Erythroblast (primary cell): ENCODE results near the gene PHACTR3.

Experiments
- DNase-seq, 2 experiments: peaks; one replicate each; lab custom pipeline; 2025; lab: John Stamatoyannopoulos, UW
- GATA1 ChIP-seq: IDR thresholded peaks from 2 replicates; pipeline ENCODE4 v1.6.1; 2011; ENCODE audit warnings: low read depth, mild to moderate bottlenecking, control low read depth, low read length, moderate library complexity
- POLR2A ChIP-seq: IDR thresholded peaks from 2 replicates; pipeline ENCODE4 v1.6.1; 2011; ENCODE audit warnings: mild to moderate bottlenecking, low read length

Gene PHACTR3

DNA sequence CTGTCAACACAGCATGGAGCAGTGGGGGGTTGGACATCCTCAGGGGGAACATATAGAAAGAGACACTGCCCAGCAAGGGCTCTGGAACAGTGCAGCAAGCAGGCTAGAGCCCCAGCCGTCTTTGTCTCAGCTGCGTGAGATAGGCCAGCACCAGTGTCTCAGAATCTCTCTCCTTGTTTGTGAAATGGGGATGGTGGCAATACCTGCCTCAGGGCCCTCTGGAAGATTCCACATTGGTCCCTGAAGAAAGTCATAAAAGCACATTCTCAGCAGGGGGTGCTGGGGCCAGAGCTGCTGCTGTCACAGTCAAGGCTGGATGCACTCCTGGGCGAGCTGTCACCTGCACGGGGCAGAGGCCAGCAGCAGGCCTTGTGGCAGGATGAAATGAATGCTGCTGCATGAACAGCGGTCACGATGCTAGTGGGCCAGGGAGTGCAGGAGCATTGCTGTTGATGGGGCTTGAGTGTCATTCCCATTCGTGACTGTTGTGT lies 207.4 kb downstream of the PHACTR3 start:
- DNase-seq: no peak
- TF ChIP-seq POLR2A: no peak
- no peak for TF ChIP-seq GATA1

DNA sequence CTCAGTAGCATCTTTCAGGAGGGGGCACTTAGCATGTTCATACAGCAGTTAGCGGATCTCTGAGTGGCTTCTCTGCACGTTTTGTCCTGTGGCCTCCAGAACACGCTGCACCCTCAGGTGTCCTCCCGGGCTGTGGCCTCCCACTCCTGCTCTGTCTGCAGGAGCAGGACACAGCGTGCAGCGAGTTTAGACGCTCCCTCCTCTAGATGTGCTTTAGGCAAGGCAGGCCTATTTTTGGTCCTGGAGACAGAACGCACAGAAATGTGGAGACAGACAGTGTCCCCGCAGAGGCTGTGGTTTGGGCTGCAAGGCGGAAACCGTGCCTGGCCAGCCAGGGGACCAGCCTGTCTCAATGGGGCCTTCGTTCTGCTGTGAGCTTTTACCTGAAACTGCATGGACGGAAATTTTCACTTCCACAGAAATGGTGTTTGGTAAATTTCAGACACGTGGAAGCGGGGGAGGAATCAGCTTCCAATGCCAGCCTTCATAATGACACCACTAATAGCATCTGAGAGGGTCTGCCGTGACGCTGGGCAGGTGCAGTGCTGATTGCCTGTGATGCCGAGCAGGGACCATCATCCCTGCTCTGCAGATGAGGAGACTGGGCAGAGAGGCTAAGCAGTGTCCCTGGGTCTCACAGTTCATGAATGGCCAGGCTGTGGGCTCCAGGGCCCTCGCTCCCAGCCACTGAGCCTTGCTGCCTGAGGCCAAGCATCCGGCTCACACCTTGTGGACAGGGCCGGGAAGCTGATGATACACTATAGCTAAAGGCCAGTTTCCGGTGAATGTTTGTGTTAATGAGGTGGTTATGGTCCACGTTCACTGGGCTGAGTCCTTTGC lies 208.2 kb downstream of the PHACTR3 start:
- DNase-seq: no peak
- TF ChIP-seq POLR2A: no peak
- no peak for TF ChIP-seq GATA1

DNA sequence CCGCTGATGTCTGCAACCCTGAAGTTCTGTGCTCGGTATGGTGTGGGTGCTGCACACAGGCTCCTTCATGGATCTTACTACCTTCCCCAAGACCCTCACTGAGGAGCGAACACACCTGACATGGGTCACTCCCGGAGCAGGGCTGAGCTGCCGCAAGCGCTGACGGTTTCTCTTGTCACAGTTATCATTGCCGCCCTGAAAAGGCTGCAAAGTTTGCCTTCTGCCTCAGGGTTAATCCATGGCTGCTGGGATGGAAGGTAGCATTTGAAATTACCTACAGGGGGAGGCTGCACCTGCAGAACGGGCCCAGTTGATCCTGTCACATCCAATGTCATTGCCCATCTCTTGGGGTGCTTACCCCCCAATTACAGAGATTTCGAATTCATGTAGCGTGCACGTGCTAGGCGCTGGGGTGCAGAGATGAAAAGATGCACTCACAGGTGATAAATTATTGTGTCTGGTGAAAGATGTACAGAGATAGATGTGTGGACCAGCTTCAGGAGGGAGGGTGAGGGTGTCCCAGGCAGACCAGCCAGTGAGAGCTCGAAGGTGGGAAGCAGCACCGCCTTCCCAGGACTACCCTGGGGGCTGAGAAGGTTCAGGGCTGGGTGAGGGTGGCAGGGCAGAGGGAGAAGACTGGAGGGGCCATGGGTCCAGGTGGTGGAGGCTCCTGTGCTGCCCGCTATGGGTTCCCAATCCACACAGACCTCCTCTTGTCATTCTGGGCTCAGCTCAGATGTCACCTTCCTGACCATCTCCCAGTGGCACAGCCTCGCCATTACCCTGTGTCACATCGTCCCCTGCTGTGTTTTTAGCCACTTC lies 209.0 kb downstream of the PHACTR3 start:
- no peak for TF ChIP-seq GATA1
- TF ChIP-seq POLR2A: no peak
- no peak for DNase-seq

DNA sequence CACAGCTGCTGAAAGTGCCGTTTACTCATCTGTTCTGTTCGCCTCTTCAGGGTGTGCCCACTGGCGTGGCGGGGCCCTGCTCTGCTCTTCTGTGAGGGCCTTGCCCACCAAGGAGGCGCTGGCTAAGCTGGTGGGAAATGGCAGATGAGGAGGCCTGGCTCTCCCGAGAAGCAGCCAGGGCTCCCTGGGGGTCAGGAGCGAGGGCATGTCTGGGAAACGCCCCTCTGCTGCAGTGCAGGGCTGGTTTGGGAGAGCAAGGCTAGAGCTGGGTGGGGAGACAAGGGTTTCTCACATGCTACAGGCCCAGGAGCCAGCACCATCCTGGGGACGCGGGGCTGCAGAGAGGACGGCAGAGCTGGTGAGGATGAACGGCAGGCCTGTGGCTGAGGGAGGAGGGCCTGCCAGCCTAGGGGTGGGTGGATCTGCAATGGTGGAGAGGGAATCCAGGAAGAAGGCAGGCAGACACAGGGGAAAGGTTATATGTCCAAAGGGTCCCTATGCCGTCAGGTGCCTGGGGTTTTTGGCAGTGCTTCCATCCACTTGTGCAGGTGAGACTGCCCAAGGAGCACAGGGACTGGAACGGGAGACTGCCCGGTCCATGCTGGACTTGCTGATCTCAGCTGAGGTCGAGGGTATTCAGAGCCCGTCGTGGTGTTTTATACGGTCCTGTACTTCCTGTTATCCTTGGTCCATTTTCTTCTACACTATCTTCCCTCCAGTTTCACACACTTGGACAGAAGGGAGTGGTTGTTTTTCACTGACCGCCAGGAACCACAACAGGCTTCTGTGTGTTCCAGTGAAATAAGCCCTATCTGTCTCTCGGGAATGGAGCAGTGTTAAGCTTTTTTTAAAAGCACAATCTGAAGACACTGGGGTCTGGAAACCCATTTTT lies 209.9 kb downstream of the PHACTR3 start:
- no peak for DNase-seq
- TF ChIP-seq GATA1: no peak
- TF ChIP-seq POLR2A: no peak

DNA sequence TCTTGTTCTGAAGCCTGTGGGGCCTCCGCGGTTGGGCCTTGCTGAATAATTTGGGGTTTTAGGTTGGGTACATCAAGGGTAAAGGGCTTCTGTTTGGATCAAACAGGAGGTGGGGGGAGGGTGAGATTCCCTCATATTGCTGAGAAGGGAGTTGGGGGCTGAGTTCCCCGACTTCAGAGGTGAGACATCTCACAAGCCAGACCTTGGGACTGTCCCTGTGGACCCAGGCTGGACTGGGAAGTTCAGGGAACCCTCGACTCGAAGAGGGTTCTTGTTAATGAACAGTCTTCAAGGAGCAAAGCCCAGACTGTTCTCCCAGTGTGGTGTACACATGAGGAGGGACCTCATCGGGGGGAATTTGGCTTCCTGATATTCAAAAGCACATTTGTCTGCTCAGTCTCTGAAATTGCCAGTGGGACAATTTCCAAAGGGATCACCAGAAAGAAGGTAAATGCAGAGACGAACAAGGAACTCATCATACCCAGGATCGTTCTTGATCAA lies 210.6 kb downstream of the PHACTR3 start:
- no peak for DNase-seq
- no peak for TF ChIP-seq POLR2A
- TF ChIP-seq GATA1: no peak

DNA sequence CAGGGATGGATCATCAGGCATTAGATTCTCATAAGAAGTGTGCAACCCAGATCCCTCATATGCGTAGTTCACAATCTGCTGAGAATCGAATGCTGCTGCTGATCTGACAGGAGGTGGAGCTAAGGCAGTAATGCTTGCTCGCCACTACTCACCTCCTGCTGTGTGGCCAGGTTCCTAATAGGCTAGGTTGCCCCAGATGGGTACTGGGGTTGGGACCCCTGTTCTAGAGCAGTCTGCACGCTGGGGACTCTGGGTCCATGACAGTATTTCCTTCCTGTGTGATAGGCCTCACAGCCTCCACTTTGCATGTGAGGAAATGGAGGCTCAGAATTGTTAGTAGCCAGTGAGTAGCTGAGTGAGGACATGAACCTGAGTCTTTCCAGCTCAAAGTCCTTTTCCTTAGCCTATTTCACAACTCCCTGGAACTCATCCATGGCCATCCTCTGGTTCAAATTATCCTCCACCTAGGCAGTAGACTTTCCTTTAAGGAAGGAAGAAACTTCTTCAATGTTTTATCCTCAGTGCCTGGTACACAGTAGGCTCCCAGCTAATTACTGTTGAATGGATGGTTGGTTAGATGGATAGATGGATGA lies 211.9 kb downstream of the PHACTR3 start:
- TF ChIP-seq GATA1: no peak
- no peak for DNase-seq

DNA sequence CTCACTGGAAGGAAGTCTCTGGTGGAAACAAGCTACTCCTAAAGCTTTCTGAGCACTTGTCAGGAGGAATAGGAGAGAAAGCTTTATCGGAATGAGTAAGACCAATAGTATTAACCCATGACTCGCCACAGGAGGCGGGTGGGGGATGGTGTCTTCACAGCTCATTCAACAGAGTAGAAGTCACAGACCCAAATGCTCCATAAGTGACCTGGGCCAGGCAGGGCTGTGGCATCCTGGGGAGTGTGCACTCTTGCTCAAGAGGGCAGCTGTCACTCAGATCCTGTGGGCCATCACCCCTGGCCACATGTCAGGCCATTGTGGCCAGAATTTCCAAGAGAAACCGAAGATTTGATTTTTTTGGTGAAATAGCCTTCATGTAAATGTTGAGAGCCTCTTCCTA lies 213.1 kb downstream of the PHACTR3 start:
- DNase-seq: no peak
- TF ChIP-seq POLR2A (no peak), GATA1 (no peak)

DNA sequence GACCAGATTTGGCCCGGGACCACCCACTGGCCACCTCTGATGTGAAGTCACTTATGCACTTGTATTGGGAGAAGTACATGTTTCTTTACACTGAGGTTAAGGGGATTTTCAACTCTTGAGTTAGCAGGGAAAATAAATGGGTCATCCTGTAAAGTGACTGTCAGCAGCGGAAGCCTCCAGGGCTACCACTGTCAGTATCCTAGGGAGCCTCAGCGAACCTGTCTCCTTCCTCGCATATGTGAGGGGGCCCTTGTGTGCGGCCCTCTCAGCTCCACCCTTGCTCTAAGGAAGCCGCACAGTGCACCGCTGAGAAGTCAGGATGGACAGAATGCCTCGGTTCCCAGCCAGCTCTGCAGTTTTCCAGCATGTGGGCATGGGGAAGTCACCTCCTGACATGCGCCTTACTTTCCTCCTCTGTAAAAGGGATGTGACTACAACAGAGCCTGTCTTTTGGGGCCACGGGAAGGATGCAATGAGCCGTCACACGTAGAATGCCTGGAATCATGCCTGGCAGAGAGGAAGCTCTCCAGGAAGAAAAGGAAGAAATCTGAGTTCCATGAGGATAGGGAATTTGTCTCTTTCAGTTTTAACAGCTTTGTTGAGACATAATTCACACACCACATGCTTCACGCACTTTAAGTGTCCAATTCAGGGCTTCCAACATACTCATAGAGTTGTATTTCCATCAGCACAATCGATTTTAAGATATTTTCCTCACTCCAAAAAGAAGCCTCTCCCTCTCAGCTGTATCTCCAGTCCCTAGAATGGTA lies 213.7 kb downstream of the PHACTR3 start:
- no peak for DNase-seq
- no peak for TF ChIP-seq GATA1
- no peak for TF ChIP-seq POLR2A

DNA sequence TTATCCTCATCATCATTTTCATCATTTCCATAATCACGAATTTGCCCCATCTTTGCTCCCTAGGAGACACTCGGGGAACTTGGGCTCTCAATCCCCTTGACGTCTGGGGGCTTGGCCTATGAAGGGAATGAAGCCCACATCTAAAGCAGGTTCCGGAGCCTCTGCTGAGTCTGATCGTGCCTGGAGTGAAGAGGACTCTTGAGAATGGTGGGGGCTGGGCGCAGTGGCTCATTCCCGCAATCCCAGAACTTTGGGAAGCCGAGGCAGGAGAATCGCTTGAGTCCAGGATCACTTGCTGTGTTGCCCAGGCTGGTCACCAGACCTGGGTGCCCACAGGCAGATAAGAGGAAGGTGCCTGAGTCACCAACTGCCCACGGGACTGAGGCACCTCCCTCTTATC lies 214.6 kb downstream of the PHACTR3 start:
- TF ChIP-seq GATA1: no peak
- TF ChIP-seq POLR2A: no peak
- no peak for DNase-seq

DNA sequence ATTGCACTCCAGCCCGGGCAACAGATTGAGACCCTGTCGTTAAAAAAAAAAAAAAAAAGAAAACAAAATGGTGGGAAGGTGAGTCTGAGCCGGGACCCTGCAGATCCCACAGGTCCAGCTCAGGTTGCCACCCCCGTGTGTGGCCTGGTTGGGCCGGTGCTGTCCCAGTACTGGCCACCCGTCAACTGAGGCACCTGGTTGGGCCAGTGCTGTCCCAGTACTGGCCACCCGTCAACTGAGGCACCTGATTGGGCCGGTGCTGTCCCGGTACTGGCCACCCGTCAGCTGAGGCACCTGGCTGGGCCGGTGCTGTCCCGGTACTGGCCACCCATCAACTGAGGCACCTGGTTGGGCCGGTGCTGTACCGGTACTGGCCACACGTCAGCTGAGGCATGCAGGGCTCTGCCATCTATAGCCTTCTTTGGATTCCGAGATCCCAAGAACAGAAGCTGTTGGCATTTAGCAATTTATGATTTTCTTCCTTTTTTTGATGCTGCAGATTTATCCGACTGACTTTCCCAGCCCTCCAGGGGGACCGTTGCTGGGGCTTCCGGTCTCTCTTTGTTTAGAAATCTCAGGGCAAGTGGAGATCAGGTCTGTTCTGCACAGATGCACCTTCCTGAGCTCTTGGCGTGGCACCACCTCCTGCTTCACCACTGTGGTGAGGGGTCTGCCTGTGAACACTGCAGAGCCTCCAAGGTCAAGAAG lies 215.3 kb downstream of the PHACTR3 start:
- TF ChIP-seq POLR2A (no peak), GATA1 (no peak)
- no peak for DNase-seq

DNA sequence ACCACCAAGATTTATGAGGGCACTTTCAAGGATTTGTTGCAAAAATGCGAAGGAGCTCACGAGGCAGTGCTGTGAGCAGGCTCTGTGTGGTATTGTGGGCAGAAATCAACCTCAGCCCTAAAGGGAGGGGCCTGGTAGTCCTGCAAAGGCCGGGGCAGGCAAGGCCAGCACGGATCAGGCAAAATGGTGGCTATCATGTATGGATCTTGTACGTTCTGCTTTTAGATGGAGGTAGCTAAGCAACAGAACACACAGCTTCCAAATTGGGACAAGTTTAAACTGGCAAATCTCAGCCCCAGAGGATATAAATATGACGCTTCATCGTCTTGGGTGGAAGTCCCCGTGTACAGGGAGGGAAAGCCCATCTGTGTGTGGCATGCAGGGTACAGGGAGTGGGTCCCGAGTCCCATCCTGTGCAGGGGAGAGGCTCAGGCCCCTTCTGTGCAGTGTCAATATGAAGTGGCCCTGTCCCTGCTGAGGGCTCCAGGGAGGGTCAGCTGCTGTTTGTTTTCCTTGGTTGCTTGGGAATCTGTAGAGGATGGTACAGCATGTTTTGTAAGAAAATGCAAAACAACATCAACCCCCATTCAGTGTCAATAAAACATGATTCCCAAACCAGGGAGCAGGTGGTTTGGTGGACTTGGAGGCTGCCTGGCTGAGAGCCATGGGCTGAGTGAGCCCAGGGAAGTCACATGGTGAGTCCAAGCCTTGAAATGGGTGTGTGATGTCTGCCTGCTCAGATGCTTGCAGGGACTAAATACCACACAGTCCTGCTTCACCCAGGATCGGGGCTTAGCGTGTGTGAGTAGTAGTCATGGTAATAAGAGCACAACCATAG lies 216.1 kb downstream of the PHACTR3 start:
- no peak for DNase-seq
- TF ChIP-seq POLR2A (no peak), GATA1 (no peak)
